ENCODE measurements around the gene INSC. TPM values are rescaled to one million over a fixed set of nuclear protein-coding genes. Genes with fewer than 3 reads are reported as not detected.
A peak's percentile ranks its signal among the peaks of the same experiment; 100 is the strongest.

The INSC gene
- total and polyA plus RNA-seq, 2 of the 13 experiments (the other 11 are each of a cell fraction or from before 2014, with no cell fraction given), result 0.09 TPM; not detected in 1

- H3K9ac ChIP-seq (ENCODE audit: insufficient read depth, low read depth, low read length), result no peak overlapping the region
- FAIRE-seq (no peak), DNase-seq (ENCODE audit: low spot score) (no peak), ATAC-seq (no peak)
- no peaks in the 10 kb centered on the region for H4K20me1 ChIP-seq (ENCODE audit: insufficient read depth, low read length)
- 0 out of 2 replicates have a peak, but pooled peaks cover 6% of the 10 kb centered on the region for H3K4me1 ChIP-seq (ENCODE audit: insufficient read depth, low read length)
- H2AFZ ChIP-seq (ENCODE audit: low read length), result no peak overlapping the region
- H3K79me2 ChIP-seq (ENCODE audit: insufficient read depth, low read length), result no peaks in the 10 kb centered on the region
- TF ChIP-seq SPEN (CRISPR knock-in tag; IDR thresholded peaks at IDR 0.05; ENCODE audit: low read depth) (no peak), MNT (IDR thresholded peaks at IDR 0.05) (peak; percentile 69), ZNF484 (CRISPR knock-in tag; IDR thresholded peaks at IDR 0.05; ENCODE audit: borderline replicate concordance, low read depth) (no peak)
- no peaks in the 10 kb centered on the region for H3K36me3 ChIP-seq (replicated peaks in 1 of 2; ENCODE audit: control insufficient read depth in 1 of 2, insufficient read depth in 2 of 2, low read length in 2 of 2)
- H3K27me3 ChIP-seq (ENCODE audit: control insufficient read depth in 1 of 2, insufficient read depth in 2 of 2, low read length in 2 of 2), result no peaks in the 10 kb centered on the region
- in situ Hi-C loops (cut with HindIII; ENCODE audit: extremely low pct_ligation_motif_present, low pct_unique_long_range_greater_than_20kb) (no loop called here), intact Hi-C loops (cut with micrococcal nuclease; ENCODE audit: unreplicated experiment) (no loop called here)
- H3K27ac ChIP-seq (ENCODE audit: extremely low read length, insufficient read depth, low read length), result no peak overlapping the region
- H3K9me3 ChIP-seq (ENCODE audit: low read length), result no peaks in the 10 kb centered on the region
- no peak overlapping the region for H3K4me3 ChIP-seq (replicated peaks in 1 of 3; ENCODE audit: insufficient read depth in 1 of 3, low read depth in 2 of 3, low read length in 3 of 3)
- no TSS peak for BruUV-seq (replicated peaks)
- 57% methylated on average over 7 of the region's 7 CpGs for WGBS (ENCODE audit: low lambda C conversion rate)
- POLR2A ChIA-PET, result no interaction called here
- CTCF ChIA-PET (ENCODE audit: low intra/inter-chr PET ratio, low total read pairs), result no interaction called here
- no peak overlapping the region for H3K4me2 ChIP-seq (ENCODE audit: low read depth, low read length)
Measured at GRCh38 chr11:15142838-15143237, 28.1 kb downstream of the INSC start.

- no peak for DNase-seq (ENCODE audit: low spot score)
- Histone ChIP-seq H4K20me1 (ENCODE audit: insufficient read depth, low read length) (no peaks in the 10 kb centered on the region), H3K9me3 (ENCODE audit: low read length) (no peaks in the 10 kb centered on the region), H2AFZ (ENCODE audit: low read length) (no peak overlapping the region), H3K27me3 (ENCODE audit: control insufficient read depth in 1 of 2, insufficient read depth in 2 of 2, low read length in 2 of 2) (no peaks in the 10 kb centered on the region), H3K4me3 (replicated peaks in 1 of 3; ENCODE audit: insufficient read depth in 1 of 3, low read depth in 2 of 3, low read length in 3 of 3) (no peak overlapping the region), H3K79me2 (ENCODE audit: insufficient read depth, low read length) (no peaks in the 10 kb centered on the region), H3K36me3 (replicated peaks in 1 of 2; ENCODE audit: control insufficient read depth in 1 of 2, insufficient read depth in 2 of 2, low read length in 2 of 2) (no peaks in the 10 kb centered on the region), H3K4me1 (ENCODE audit: insufficient read depth, low read length) (0 out of 2 replicates have a peak, but pooled peaks cover 6% of the 10 kb centered on the region), H3K9ac (ENCODE audit: insufficient read depth, low read depth, low read length) (no peak overlapping the region), H3K4me2 (ENCODE audit: low read depth, low read length) (no peak overlapping the region), H3K27ac (ENCODE audit: extremely low read length, insufficient read depth, low read length) (no peak overlapping the region)
- no peak for ATAC-seq
- ChIA-PET CTCF (ENCODE audit: low intra/inter-chr PET ratio, low total read pairs) (no interaction called here), POLR2A (no interaction called here)
- intact Hi-C loops (cut with micrococcal nuclease; ENCODE audit: unreplicated experiment) (no loop called here), in situ Hi-C loops (cut with HindIII; ENCODE audit: extremely low pct_ligation_motif_present, low pct_unique_long_range_greater_than_20kb) (no loop called here)
- TF ChIP-seq CCDC6 (CRISPR knock-in tag; IDR thresholded peaks at IDR 0.05), result no peak
- no peak for TF ChIP-seq ZSCAN12 (CRISPR knock-in tag; IDR thresholded peaks at IDR 0.05)
- FAIRE-seq, result no peak
- no TSS peak for BruUV-seq (replicated peaks)
Measured at GRCh38 chr11:15143855-15144254, 29.1 kb downstream of the INSC start.

Measured in HepG2 (cell line).